22Rv1 (cell line): ENCODE data around the gene IL20RA.
"Not testable (repeated sequence)": the region's sequence is repeated elsewhere in the genome, so short reads cannot be mapped to it uniquely, and the experiment has no call there.

Source experiments
- H3K27ac ChIP-seq: fragments of 450-650 bp; 2 replicates; pipeline ENCODE4 v1.5.1; 2017
- ZFX ChIP-seq: fragments of 450-650 bp; IDR thresholded peaks from 2 replicates; pipeline ENCODE4 v1.6.1; 2017; ENCODE audit warnings: antibody characterized with exemption, borderline replicate concordance
- TF ChIP-seq, protein P1 (sequence below): fragments of 450-650 bp; IDR thresholded peaks from 2 replicates; pipeline ENCODE4 v1.5.1; 2017; ENCODE audit warnings: mild to moderate bottlenecking

The IL20RA gene

DNA sequence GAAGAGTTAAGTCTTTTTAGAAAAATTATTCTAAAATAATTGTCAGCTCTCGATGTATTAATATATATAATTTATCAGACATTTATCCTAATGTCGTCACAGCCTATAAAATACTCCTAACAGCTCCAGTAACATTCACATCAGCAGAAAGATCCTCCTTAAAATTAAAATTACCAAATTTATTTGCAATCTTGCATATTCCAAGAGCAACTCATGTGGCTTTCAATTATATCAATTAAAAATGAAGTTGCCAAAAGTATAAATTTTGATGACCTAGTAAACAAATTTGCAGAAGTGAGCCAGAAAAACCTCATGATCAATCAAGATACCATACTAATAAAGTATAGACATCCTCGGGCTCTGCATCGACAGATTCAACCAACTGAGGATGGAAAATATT, 60.2 kb downstream of the IL20RA start:
- no peak overlapping the region for H3K27ac ChIP-seq
- TF ChIP-seq, protein P1, sequence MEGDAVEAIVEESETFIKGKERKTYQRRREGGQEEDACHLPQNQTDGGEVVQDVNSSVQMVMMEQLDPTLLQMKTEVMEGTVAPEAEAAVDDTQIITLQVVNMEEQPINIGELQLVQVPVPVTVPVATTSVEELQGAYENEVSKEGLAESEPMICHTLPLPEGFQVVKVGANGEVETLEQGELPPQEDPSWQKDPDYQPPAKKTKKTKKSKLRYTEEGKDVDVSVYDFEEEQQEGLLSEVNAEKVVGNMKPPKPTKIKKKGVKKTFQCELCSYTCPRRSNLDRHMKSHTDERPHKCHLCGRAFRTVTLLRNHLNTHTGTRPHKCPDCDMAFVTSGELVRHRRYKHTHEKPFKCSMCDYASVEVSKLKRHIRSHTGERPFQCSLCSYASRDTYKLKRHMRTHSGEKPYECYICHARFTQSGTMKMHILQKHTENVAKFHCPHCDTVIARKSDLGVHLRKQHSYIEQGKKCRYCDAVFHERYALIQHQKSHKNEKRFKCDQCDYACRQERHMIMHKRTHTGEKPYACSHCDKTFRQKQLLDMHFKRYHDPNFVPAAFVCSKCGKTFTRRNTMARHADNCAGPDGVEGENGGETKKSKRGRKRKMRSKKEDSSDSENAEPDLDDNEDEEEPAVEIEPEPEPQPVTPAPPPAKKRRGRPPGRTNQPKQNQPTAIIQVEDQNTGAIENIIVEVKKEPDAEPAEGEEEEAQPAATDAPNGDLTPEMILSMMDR: no peak
- TF ChIP-seq ZFX: no peak

DNA sequence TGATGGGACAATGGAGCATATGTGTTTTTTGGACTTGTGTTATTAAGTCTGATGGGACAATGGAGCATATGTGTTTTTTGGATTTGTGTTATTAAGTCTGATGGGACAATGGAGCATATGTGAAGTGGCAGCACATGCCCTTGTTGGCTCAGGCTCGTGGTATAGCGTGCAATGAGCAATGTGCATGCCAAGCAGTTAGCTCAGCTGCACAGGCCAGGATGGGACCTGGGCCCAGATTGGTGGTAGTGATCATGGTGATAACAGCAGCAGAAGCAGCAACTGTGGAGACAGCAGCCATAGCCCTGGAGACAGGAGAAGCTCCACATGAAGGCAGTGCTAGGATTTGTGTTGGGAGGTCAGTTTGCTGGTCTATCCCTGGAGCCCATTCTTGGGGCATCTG, 61.1 kb downstream of the IL20RA start:
- no peak overlapping the region for H3K27ac ChIP-seq
- TF ChIP-seq, protein P1: no peak
- TF ChIP-seq ZFX: no peak

DNA sequence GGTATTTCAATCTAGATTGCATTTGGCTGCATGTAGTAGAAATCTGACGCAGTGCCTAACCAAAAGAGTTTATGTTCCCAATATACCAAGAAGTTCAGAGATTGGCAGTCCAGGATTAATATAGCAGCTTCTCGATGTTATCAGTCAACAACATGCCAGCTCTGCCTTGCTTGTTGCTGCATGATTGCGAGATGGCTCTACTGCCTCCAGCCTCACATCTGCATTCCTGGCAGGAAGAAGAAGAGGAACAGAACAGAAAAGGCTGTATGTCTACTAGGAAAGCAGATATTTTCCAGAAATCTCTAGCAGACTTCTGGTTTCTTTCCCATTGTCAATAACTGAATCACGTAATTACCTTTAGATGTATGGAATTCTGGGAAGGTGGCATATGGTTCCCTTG, 61.8 kb downstream of the IL20RA start:
- no peak for TF ChIP-seq ZFX
- TF ChIP-seq, protein P1: no peak
- no peak overlapping the region for H3K27ac ChIP-seq

DNA sequence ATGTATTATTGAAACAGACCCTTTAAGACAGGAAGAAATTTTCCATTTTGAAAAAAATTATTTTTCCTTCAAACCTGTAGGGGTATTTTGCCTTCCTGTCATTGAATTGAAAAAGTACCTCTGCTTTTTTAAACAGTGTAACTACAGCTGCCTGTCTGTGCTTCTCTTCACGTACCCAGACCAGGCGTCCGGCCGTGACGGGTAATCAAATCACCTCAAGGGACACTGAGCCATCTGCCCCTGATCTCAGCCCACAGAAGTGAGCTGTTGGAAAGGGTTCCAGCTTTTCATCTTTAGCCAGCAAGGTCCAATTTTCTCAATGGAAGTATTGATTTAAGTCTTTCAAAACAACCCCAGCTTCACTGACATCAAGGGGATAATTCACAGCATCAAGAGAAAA, 64.7 kb downstream of the IL20RA start:
- TF ChIP-seq, protein P1: no peak
- no peak for TF ChIP-seq ZFX
- H3K27ac ChIP-seq: no peak overlapping the region

DNA sequence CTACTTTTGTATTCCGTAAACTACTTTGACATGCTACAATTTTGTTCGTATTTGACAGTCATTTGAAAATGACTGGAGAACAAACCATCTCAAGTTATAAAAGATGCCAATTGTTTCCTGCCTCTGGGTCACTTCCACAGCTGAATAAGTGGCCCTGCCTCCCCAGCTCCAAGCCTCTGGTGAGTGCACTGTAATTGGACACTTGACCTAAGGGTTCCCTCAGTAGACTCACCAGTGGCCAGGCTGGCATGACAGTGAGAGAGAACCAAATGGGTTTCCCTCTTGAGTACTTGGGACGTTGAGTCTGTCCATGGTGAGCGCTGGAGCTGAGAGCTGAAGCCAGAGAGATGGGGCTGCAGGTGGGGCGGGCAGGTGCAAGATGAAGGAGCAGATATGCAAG, 65.6 kb downstream of the IL20RA start:
- no peak for TF ChIP-seq ZFX
- TF ChIP-seq, protein P1: no peak
- H3K27ac ChIP-seq: no peak overlapping the region

DNA sequence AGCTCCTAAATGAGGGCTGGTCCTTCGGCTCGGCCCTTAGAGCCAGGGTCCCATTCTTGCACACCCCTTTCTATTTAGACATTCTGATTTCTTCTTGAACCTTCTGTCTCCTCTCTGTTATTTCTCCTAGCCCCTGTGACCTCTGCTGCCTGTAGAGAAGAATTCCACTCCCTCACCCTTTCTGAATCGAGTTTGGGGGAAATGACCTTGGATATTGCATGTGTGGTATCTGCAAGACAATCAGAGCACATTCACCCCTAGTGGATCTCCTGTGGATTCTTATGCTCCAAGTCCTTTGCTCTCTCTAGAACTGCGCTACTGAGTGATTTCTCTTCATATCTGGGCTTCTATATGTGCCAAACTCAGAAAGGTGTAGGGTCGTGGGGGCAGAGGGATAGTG, 67.7 kb downstream of the IL20RA start:
- TF ChIP-seq, protein P1: no peak
- TF ChIP-seq ZFX: no peak

DNA sequence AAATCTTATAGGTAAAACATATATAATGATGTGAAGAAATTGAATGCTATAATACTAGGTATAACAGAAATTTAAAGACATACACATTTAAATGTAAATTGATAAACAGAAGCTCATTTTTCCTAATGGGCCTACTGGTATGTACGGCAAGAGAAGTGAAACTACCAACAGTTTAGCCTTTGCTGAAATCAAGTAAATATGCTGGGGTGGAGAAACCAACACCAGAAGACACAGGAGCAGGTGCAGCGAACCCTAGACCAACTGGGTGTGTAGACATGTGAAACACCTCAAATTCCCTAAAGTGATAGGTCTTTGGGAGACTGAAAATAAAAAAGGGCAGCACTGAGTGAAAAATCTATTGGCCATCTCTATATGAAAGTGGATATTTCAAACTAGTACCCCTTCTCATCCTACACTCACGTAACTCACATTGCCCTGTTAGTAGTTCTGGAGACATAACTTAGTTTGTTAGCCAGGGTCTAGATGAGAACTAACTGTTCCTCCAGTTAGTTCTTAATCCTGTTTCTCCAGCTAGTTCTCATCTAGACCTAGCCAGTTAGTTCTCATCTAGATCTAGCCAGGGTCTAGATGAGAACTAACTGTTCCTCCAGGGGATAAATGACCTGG, 69.6 kb downstream of the IL20RA start:
- no peak for TF ChIP-seq ZFX
- TF ChIP-seq, protein P1: no peak
- no peak overlapping the region for H3K27ac ChIP-seq

More for the DNA sequence above, 67.7 kb downstream of the IL20RA start:
- no peak overlapping the region for H3K27ac ChIP-seq

DNA sequence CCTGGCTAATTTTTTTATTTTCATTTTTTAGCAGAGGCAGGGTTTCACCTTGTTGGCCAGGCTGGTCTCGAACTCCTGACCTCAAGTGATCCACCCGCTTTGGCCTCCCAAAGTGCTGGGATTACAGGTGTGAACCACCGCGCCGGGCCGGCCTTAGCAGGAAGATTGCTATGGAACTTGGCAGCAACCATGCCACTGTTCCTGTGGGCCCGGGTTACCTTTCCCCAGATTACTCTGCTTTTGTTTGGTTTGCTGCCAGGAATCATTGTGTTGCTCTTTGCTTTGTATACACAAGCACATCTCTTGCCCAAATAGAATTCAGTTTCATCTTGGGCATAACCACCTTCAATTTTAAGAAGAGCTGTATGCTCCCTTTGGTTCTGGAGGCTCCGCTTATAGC, 71.0 kb downstream of the IL20RA start:
- not testable (repeated sequence) for H3K27ac ChIP-seq
